Hepatocyte (in vitro differentiated cells): ENCODE data around the gene PRLH.

Experiments used
- EZH2 ChIP-seq: fragments of 200-600 bp; sonication (generic); IDR thresholded peaks from 2 replicates; pipeline ENCODE4 v1.6.1; 2016; ENCODE audit warnings: antibody characterized with exemption, mild to moderate bottlenecking, borderline replicate concordance
- EZH2phosphoT487 ChIP-seq: fragments of 200-600 bp; sonication (generic); IDR thresholded peaks from one replicate; pipeline ENCODE4 v1.6.1; 2018; ENCODE audit warnings: antibody characterized with exemption, mild to moderate bottlenecking, low read depth, moderate library complexity; ENCODE audit not compliant: unreplicated experiment, severe bottlenecking
- TF ChIP-seq, protein P1 (sequence below): fragments of 200-600 bp; sonication (generic); IDR thresholded peaks from 2 replicates; pipeline ENCODE4 v1.5.1; 2016; ENCODE audit warnings: antibody characterized with exemption, mild to moderate bottlenecking; ENCODE audit not compliant: poor library complexity

- TF ChIP-seq, protein P1, sequence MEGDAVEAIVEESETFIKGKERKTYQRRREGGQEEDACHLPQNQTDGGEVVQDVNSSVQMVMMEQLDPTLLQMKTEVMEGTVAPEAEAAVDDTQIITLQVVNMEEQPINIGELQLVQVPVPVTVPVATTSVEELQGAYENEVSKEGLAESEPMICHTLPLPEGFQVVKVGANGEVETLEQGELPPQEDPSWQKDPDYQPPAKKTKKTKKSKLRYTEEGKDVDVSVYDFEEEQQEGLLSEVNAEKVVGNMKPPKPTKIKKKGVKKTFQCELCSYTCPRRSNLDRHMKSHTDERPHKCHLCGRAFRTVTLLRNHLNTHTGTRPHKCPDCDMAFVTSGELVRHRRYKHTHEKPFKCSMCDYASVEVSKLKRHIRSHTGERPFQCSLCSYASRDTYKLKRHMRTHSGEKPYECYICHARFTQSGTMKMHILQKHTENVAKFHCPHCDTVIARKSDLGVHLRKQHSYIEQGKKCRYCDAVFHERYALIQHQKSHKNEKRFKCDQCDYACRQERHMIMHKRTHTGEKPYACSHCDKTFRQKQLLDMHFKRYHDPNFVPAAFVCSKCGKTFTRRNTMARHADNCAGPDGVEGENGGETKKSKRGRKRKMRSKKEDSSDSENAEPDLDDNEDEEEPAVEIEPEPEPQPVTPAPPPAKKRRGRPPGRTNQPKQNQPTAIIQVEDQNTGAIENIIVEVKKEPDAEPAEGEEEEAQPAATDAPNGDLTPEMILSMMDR = no peak
- no peak for TF ChIP-seq EZH2phosphoT487
- TF ChIP-seq EZH2 = no peak
Observed at GRCh38 chr2:237558961-237559641, 7.3 kb upstream of the PRLH start.
